Measurements from ENCODE around the gene TENT5C. TPM values are rescaled to one million over a fixed set of nuclear protein-coding genes. Genes with fewer than 3 reads are reported as not detected.

Gene TENT5C
- polyA plus RNA-seq, 1 donor (not counting 4 experiments of a cell fraction or from before 2014, with no cell fraction given) = 0.13 TPM

DNA sequence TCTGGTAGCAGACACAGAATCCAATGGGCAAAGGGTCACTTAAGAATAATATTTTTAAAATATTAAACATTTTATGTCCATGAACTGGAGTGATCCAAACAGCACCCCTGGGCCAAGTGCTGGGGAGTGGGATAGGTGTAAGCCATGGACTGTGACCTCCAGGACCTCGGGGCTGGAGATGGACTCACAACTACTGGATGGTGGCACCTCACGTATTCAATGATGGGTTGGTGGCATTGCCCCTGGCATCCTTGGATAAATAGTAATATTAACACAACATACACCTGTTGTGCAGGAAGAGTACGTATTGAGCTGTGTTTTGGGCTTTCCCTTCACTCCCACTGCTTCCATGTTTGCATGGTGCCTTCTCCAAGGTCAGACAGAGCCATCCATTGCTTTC lies 39.3 kb upstream of the TENT5C start:
- FAIRE-seq = no peak
- dilution Hi-C loops (cut with MboI; ENCODE audit: extremely low pct_ligation_motif_present, low sequenced_read_pairs) = no loop called here

GRCh38 chr1:117567435-117567834 lies 38.4 kb upstream of the TENT5C start:
- Histone ChIP-seq H3K4me1 (ENCODE audit: control insufficient read depth, extremely low read depth, insufficient read depth, low read length) (no peaks in the 10 kb centered on the region), H3K9ac (ENCODE audit: control insufficient read depth, extremely low read depth, insufficient read depth, low read length) (no peak overlapping the region), H3K4me2 (ENCODE audit: control insufficient read depth, extremely low read depth, insufficient read depth, low read depth, low read length) (no peak overlapping the region), H3K79me2 (ENCODE audit: control insufficient read depth, insufficient read depth, low read length) (no peaks in the 10 kb centered on the region), H3K27ac (ENCODE audit: control insufficient read depth, insufficient read depth, low read length) (no peak overlapping the region), H3K4me3 (ENCODE audit: control insufficient read depth in 2 of 3, extremely low read depth in 1 of 3, insufficient read depth in 2 of 3, low read depth in 1 of 3, low read length in 3 of 3) (no peak overlapping the region), H3K36me3 (ENCODE audit: control insufficient read depth in 2 of 2, extremely low read depth in 1 of 2, insufficient read depth in 2 of 2, low read length in 2 of 2) (no peaks in the 10 kb centered on the region), H3K9me1 (ENCODE audit: control insufficient read depth, extremely low read depth, insufficient read depth, low read length) (no peaks in the 10 kb centered on the region), H3K27me3 (ENCODE audit: control insufficient read depth, extremely low read depth, insufficient read depth, low read length) (no peaks in the 10 kb centered on the region), H2AFZ (ENCODE audit: control insufficient read depth, low read length) (no peak overlapping the region), H4K20me1 (ENCODE audit: control insufficient read depth, extremely low read depth, insufficient read depth, low read length) (no peaks in the 10 kb centered on the region), H3K9me3 (ENCODE audit: control insufficient read depth, low read depth, low read length) (no peaks in the 10 kb centered on the region)
- FAIRE-seq = no peak
- no peak for TF ChIP-seq EZH2 (IDR thresholded peaks at IDR 0.05; ENCODE audit: low read length)
- dilution Hi-C loops (cut with MboI; ENCODE audit: extremely low pct_ligation_motif_present, low sequenced_read_pairs) = no loop called here
- DNase-seq (ENCODE audit: low read depth, low spot score) = no peak

More for the DNA sequence above, 39.3 kb upstream of the TENT5C start:
- Histone ChIP-seq H3K27me3 (ENCODE audit: control insufficient read depth, extremely low read depth, insufficient read depth, low read length) (no peaks in the 10 kb centered on the region), H3K9ac (ENCODE audit: control insufficient read depth, extremely low read depth, insufficient read depth, low read length) (no peak overlapping the region), H3K79me2 (ENCODE audit: control insufficient read depth, insufficient read depth, low read length) (no peaks in the 10 kb centered on the region), H3K4me2 (ENCODE audit: control insufficient read depth, extremely low read depth, insufficient read depth, low read depth, low read length) (no peak overlapping the region), H4K20me1 (ENCODE audit: control insufficient read depth, extremely low read depth, insufficient read depth, low read length) (no peaks in the 10 kb centered on the region), H3K4me1 (ENCODE audit: control insufficient read depth, extremely low read depth, insufficient read depth, low read length) (no peaks in the 10 kb centered on the region), H3K9me3 (ENCODE audit: control insufficient read depth, low read depth, low read length) (no peaks in the 10 kb centered on the region), H3K36me3 (ENCODE audit: control insufficient read depth in 2 of 2, extremely low read depth in 1 of 2, insufficient read depth in 2 of 2, low read length in 2 of 2) (no peaks in the 10 kb centered on the region), H2AFZ (ENCODE audit: control insufficient read depth, low read length) (no peak overlapping the region), H3K4me3 (ENCODE audit: control insufficient read depth in 2 of 3, extremely low read depth in 1 of 3, insufficient read depth in 2 of 3, low read depth in 1 of 3, low read length in 3 of 3) (no peak overlapping the region), H3K9me1 (ENCODE audit: control insufficient read depth, extremely low read depth, insufficient read depth, low read length) (no peaks in the 10 kb centered on the region), H3K27ac (ENCODE audit: control insufficient read depth, insufficient read depth, low read length) (no peak overlapping the region)
- DNase-seq (ENCODE audit: low read depth, low spot score) = no peak
- TF ChIP-seq, protein P1, sequence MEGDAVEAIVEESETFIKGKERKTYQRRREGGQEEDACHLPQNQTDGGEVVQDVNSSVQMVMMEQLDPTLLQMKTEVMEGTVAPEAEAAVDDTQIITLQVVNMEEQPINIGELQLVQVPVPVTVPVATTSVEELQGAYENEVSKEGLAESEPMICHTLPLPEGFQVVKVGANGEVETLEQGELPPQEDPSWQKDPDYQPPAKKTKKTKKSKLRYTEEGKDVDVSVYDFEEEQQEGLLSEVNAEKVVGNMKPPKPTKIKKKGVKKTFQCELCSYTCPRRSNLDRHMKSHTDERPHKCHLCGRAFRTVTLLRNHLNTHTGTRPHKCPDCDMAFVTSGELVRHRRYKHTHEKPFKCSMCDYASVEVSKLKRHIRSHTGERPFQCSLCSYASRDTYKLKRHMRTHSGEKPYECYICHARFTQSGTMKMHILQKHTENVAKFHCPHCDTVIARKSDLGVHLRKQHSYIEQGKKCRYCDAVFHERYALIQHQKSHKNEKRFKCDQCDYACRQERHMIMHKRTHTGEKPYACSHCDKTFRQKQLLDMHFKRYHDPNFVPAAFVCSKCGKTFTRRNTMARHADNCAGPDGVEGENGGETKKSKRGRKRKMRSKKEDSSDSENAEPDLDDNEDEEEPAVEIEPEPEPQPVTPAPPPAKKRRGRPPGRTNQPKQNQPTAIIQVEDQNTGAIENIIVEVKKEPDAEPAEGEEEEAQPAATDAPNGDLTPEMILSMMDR (optimal IDR thresholded peaks at IDR 0.05 in 1 of 3, IDR thresholded peaks at IDR 0.05 in 1 of 3, conservative IDR thresholded peaks at IDR 0.05 in 1 of 3; ENCODE audit: extremely low read depth in 1 of 3, insufficient read depth in 2 of 3, low read length in 3 of 3) = no peak
- TF ChIP-seq EZH2 (IDR thresholded peaks at IDR 0.05; ENCODE audit: low read length) = no peak

DNA sequence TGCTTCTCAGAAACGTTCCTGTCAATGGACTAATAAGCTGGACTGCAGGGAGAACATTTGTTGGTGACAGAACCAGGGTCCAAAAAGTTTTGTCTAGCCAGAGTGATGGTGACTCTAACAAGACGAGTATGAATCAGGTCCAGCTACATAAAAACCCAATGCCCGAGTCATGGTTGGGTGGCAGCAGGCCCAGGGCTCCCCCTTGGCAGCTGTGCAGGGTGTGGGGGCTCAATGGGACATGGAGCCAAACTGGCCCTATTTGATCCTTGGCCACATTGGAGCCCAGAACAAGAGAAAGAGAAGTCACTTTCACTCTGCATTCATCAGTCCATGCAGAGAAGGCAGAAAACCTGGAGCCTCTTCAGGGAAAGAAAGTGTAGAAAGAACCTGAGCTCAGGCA lies 37.9 kb upstream of the TENT5C start:
- Histone ChIP-seq H3K9ac (ENCODE audit: control insufficient read depth, extremely low read depth, insufficient read depth, low read length) (no peak overlapping the region), H3K4me1 (ENCODE audit: control insufficient read depth, extremely low read depth, insufficient read depth, low read length) (no peaks in the 10 kb centered on the region), H3K4me2 (ENCODE audit: control insufficient read depth, extremely low read depth, insufficient read depth, low read depth, low read length) (no peak overlapping the region), H3K36me3 (ENCODE audit: control insufficient read depth in 2 of 2, extremely low read depth in 1 of 2, insufficient read depth in 2 of 2, low read length in 2 of 2) (no peaks in the 10 kb centered on the region), H3K79me2 (ENCODE audit: control insufficient read depth, insufficient read depth, low read length) (no peaks in the 10 kb centered on the region), H2AFZ (ENCODE audit: control insufficient read depth, low read length) (no peak overlapping the region), H3K9me1 (ENCODE audit: control insufficient read depth, extremely low read depth, insufficient read depth, low read length) (no peaks in the 10 kb centered on the region), H3K9me3 (ENCODE audit: control insufficient read depth, low read depth, low read length) (no peaks in the 10 kb centered on the region), H3K27me3 (ENCODE audit: control insufficient read depth, extremely low read depth, insufficient read depth, low read length) (no peaks in the 10 kb centered on the region), H3K27ac (ENCODE audit: control insufficient read depth, insufficient read depth, low read length) (no peak overlapping the region), H4K20me1 (ENCODE audit: control insufficient read depth, extremely low read depth, insufficient read depth, low read length) (no peaks in the 10 kb centered on the region), H3K4me3 (ENCODE audit: control insufficient read depth in 2 of 3, extremely low read depth in 1 of 3, insufficient read depth in 2 of 3, low read depth in 1 of 3, low read length in 3 of 3) (no peak overlapping the region)
- TF ChIP-seq EZH2 (IDR thresholded peaks at IDR 0.05; ENCODE audit: low read length) = no peak
- TF ChIP-seq, protein P1 (optimal IDR thresholded peaks at IDR 0.05 in 1 of 3, IDR thresholded peaks at IDR 0.05 in 1 of 3, conservative IDR thresholded peaks at IDR 0.05 in 1 of 3; ENCODE audit: extremely low read depth in 1 of 3, insufficient read depth in 2 of 3, low read length in 3 of 3) = no peak
- DNase-seq (ENCODE audit: low read depth, low spot score) = no peak
- FAIRE-seq = no peak
- dilution Hi-C loops (cut with MboI; ENCODE audit: extremely low pct_ligation_motif_present, low sequenced_read_pairs) = no loop called here
